OCI-LY3 (cell line): Measurements from ENCODE around the gene NXN.

Experiments
- EZH2phosphoT487 ChIP-seq: fragments of 200-600 bp; shearing (Covaris generic); IDR thresholded peaks from 2 replicates; pipeline ENCODE4 v1.6.1; 2018; ENCODE audit warnings: antibody characterized with exemption, mixed run types, low read depth
- TF ChIP-seq, protein P1 (sequence below): fragments of 200-600, 300-600 bp; sonication (generic); IDR thresholded peaks from 2 replicates; pipeline ENCODE4 v1.5.1; 2014; ENCODE audit warnings: antibody characterized with exemption, low read length, low read depth

DNA sequence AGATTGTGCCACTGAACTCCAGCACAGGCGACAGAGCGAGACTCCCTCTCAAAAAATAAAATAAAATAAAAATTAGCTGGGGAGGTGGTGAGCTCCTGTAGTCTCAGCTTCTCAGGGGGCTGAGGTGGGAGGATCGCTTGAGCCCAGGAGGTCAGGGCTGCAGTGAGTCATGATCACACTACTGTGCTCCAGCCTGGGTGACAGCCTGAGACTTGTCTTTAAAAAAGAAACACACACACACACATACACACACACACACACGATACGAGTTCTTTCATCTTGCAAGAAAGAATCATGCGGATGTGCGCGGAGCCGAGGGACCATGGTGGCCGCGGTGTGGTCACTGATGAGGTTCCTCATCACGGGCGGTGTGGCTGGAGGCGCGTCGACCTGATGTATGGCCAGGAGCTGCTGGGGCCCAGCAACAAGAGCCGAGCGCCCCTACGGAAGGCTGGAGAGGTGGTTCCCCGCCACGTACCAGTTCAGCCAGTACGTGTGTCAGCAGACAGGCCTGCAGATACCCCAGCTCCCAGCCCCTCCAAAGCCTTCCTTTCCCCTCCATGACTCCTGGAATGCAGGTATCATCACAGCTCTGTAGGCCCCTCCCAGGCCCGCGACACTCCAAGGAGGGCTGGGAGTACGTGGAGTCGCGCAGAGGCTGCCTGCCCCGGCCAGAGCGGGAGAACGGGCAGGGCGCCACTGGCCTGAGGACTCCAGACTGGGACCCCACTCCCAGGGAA is 20.7 kb downstream of the NXN start:
- TF ChIP-seq, protein P1, sequence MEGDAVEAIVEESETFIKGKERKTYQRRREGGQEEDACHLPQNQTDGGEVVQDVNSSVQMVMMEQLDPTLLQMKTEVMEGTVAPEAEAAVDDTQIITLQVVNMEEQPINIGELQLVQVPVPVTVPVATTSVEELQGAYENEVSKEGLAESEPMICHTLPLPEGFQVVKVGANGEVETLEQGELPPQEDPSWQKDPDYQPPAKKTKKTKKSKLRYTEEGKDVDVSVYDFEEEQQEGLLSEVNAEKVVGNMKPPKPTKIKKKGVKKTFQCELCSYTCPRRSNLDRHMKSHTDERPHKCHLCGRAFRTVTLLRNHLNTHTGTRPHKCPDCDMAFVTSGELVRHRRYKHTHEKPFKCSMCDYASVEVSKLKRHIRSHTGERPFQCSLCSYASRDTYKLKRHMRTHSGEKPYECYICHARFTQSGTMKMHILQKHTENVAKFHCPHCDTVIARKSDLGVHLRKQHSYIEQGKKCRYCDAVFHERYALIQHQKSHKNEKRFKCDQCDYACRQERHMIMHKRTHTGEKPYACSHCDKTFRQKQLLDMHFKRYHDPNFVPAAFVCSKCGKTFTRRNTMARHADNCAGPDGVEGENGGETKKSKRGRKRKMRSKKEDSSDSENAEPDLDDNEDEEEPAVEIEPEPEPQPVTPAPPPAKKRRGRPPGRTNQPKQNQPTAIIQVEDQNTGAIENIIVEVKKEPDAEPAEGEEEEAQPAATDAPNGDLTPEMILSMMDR, result no peak
- no peak for TF ChIP-seq EZH2phosphoT487
